Measurements from ENCODE around the gene SCT.

SCT gene

DNA sequence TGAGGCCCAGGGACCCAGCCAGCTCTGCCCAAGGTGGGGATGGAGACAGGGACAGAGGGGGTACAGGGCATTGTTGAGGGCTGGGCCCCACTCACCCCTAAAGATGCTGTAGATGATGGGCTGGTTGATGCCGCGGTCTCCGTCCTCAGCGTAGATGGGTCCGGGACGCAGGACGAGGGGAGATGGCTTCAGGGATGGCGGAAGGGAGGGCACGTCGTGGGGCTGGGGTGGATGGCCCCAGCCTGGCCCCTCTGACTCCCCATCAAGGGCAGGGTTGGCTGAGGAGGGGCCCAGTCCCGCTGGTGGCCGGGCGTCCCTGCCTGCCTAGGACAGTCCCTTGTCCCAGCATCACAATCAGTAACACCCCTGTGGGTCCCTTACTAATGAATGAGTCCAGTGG is 6.8 kb downstream of the SCT start:
- WGBS, 2 experiments (ENCODE audit: insufficient coverage in 2 of 2) = 97 to 98% methylated on average over 11 of the region's 13 CpGs
- Histone ChIP-seq H3K27ac (ENCODE audit: low read depth, low read length, severe bottlenecking) (no peak overlapping the region), H3K9me3 (ENCODE audit: control insufficient read depth, low read length) (no peaks in the 10 kb centered on the region), H3K4me3 (ENCODE audit: extremely low read depth, insufficient read depth, low read length, poor library complexity, severe bottlenecking) (no peak overlapping the region), H3K36me3 (ENCODE audit: control insufficient read depth, insufficient read depth, low read length) (peaks cover 5% of the 10 kb centered on the region), H3K4me1 (ENCODE audit: control insufficient read depth, insufficient read depth, low read length, poor library complexity, severe bottlenecking) (peaks cover 12% of the 10 kb centered on the region)

GRCh38 chr11:619628-620050 is 7.3 kb downstream of the SCT start:
- H3K36me3 ChIP-seq (ENCODE audit: control insufficient read depth, insufficient read depth, low read length) = peaks cover 5% of the 10 kb centered on the region
- H3K4me3 ChIP-seq (ENCODE audit: extremely low read depth, insufficient read depth, low read length, poor library complexity, severe bottlenecking) = no peak overlapping the region
- H3K4me1 ChIP-seq (ENCODE audit: control insufficient read depth, insufficient read depth, low read length, poor library complexity, severe bottlenecking) = peaks cover 16% of the 10 kb centered on the region
- H3K27ac ChIP-seq (ENCODE audit: low read depth, low read length, severe bottlenecking) = no peak overlapping the region
- no peaks in the 10 kb centered on the region for H3K9me3 ChIP-seq (ENCODE audit: control insufficient read depth, low read length)
- WGBS, 2 experiments (ENCODE audit: insufficient coverage in 2 of 2) = 95 to 99% methylated on average over 15 to 17 of the region's 22 CpGs

DNA sequence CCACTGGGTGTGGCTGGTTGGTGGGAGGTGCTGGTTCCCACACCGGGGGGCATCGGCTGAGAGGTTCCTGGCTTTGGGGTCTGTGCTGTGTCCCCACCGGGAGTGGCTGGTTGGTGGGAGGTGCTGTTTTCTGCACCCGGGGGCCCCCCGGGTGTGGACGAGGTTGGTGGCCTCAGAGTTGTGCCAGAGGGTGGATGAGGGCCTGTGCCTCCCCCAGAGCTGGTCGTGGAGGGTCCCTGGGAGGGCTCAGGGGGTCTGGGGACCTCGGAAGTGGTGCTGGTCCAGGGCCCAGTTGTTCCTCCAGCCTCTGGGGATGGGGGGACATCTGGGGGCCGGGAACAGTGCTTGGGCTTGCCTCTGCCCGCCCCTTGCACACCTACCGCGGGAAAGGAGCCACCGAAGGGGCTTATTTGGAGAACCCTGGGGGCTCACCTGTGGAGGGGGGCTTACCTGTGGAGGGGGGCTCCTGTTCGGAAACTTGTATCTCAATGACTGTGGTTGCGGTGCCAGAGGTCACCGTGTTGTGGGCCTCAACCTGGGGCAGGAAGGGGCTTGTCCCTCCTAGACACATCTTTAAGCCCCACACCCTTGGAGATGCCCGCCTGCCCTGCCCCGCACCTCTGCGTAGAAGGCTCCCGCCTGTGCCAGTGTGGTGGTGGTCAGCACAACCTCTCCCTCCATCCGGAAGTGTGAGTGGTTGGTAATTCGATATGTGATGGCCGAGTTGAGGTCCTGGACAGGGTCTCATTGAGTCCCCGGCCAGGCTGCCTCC is 7.9 kb downstream of the SCT start:
- WGBS, 2 experiments (ENCODE audit: insufficient coverage in 2 of 2) = 92 to 95% methylated on average over 9 to 18 of the region's 24 CpGs
- Histone ChIP-seq H3K27ac (ENCODE audit: low read depth, low read length, severe bottlenecking) (no peak overlapping the region), H3K9me3 (ENCODE audit: control insufficient read depth, low read length) (no peaks in the 10 kb centered on the region), H3K36me3 (ENCODE audit: control insufficient read depth, insufficient read depth, low read length) (peaks cover 7% of the 10 kb centered on the region), H3K4me3 (ENCODE audit: extremely low read depth, insufficient read depth, low read length, poor library complexity, severe bottlenecking) (no peak overlapping the region), H3K4me1 (ENCODE audit: control insufficient read depth, insufficient read depth, low read length, poor library complexity, severe bottlenecking) (peaks cover 16% of the 10 kb centered on the region)

DNA sequence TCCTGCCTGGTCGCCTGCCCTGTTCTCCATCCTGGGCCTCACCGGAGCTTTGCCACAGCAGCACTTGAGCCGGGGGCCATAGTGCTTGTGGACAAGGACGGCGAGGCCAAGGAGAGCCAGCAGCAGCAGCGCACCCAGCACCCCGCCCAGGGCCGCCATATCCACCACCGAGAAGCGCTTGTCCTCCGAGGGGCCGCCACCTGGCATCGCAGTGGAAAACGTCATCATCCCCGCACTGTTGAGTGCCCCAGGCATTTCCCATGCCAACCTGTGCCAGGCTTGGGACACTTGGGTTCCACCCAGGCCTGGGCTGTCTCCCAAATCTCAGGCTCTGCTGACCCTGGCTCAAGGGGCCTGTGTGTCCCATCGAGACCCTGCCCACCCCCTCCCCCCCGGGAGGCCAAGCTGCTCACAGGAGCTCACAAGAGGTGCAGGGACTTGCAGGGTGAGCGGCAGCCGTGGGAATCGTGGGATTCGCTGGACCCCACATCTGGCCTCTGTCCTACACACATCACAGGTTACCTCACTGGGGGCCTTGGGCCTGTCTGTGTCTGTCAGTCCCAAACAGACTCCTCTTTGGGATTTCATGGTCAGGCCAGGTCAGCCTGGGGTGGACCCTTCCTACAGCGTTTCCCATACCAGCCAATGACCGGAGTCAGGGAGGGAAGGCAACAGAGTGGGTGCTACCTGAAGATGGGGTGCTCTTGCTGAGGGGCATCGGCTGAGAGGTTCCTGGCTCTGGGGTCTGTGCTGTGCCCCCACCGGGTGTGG is 8.9 kb downstream of the SCT start:
- WGBS, 2 experiments (ENCODE audit: insufficient coverage in 2 of 2) = 96 to 98% methylated on average over 21 to 24 of the region's 25 CpGs
- no peak overlapping the region for H3K4me3 ChIP-seq (ENCODE audit: extremely low read depth, insufficient read depth, low read length, poor library complexity, severe bottlenecking)
- H3K4me1 ChIP-seq (ENCODE audit: control insufficient read depth, insufficient read depth, low read length, poor library complexity, severe bottlenecking) = peaks cover 16% of the 10 kb centered on the region
- H3K9me3 ChIP-seq (ENCODE audit: control insufficient read depth, low read length) = no peaks in the 10 kb centered on the region
- H3K36me3 ChIP-seq (ENCODE audit: control insufficient read depth, insufficient read depth, low read length) = peaks cover 14% of the 10 kb centered on the region
- no peak overlapping the region for H3K27ac ChIP-seq (ENCODE audit: low read depth, low read length, severe bottlenecking)

DNA sequence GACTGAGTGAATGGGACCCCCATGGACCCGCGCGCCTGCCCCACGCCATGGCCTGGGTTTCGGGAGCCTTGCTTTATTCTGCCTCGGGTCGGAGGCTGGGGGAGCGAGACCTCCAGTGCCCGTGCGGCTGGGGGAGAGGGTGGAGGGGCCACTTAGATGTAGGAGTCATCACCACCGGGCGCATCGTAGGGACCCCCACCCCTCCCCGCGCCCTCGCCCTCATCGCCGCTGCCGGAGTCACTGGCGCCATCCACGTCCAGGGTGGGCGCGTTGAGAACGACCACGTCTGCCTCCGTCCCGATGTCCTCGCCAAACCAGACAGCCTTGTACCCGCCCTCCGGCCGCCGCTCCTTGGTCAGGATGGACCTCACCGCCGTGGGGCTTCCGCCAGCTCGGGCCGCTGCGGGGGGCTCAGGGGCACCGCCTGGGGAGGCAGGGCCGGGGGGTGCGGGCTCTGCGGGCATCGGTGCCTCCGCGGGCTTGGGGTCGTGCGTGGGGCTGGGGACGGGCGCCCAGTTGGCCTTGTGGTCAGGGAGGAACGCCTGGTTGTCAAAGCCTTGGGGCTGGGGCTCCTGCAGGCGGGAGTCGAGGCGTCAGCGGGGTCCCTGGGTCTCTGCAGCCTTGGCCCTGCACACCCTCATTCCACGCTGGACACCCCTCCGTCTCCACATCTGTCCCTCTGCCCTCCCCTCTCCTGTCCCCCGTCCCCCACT is 9.6 kb downstream of the SCT start:
- 95 to 96% methylated on average over 48 to 56 of the region's 57 CpGs for WGBS, 2 experiments (ENCODE audit: insufficient coverage in 2 of 2)
- no peak overlapping the region for H3K4me3 ChIP-seq (ENCODE audit: extremely low read depth, insufficient read depth, low read length, poor library complexity, severe bottlenecking)
- peaks cover 19% of the 10 kb centered on the region for H3K4me1 ChIP-seq (ENCODE audit: control insufficient read depth, insufficient read depth, low read length, poor library complexity, severe bottlenecking)

DNA sequence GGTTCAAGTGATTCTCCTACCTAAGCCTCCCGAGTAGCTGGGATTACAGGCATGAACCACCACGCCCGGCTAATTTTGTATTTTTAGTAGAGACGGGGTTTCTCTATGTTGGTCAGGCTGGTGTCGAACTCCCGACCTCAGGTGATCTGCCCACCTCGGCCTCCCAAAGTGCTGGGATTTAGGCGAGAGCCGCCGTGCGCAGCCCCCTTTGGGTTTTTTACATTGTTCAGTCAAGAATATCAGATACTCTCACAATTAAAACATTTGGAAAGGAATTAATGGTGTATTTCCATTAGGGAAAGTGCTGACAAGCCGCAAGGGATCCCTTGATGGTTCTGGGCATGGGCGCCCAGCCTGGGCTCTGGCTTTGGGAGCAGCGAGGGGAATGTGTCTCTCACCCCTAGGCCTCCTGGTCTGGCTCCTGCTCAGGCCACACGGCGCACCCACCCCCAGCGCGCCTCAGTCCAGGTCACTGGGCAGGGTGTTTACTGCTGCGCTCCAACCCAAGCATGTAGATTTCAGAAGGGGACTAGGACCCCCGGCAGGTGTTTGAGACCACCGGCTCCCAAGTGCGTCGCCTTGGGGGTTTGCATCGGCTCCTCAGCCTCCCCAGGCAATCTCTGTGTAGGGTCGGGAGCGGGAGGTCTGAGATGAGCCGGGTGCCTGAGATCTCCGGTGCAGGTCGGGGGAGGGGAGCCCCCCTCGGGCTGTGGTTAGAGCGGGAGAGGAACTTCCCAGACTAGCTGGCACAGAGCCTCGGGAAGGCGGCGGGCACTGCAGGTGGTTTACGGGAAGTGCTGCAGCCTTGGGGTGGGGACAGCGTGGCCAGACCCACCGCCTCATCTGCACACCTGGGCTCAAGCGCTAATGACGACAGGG is 10.4 kb downstream of the SCT start:
- Histone ChIP-seq H3K4me3 (ENCODE audit: extremely low read depth, insufficient read depth, low read length, poor library complexity, severe bottlenecking) (peak overlapping the region; percentile 58), H3K9me3 (ENCODE audit: control insufficient read depth, low read length) (no peaks in the 10 kb centered on the region), H3K4me1 (ENCODE audit: control insufficient read depth, insufficient read depth, low read length, poor library complexity, severe bottlenecking) (peaks cover 19% of the 10 kb centered on the region), H3K36me3 (ENCODE audit: control insufficient read depth, insufficient read depth, low read length) (peaks cover 29% of the 10 kb centered on the region), H3K27ac (ENCODE audit: low read depth, low read length, severe bottlenecking) (no peak overlapping the region)
- 95 to 96% methylated on average over 33 to 35 of the region's 39 CpGs for WGBS, 2 experiments (ENCODE audit: insufficient coverage in 2 of 2)

More for the DNA sequence above, 9.6 kb downstream of the SCT start:
- no peak overlapping the region for H3K27ac ChIP-seq (ENCODE audit: low read depth, low read length, severe bottlenecking)
- H3K36me3 ChIP-seq (ENCODE audit: control insufficient read depth, insufficient read depth, low read length) = peaks cover 22% of the 10 kb centered on the region
- H3K9me3 ChIP-seq (ENCODE audit: control insufficient read depth, low read length) = no peaks in the 10 kb centered on the region

DNA sequence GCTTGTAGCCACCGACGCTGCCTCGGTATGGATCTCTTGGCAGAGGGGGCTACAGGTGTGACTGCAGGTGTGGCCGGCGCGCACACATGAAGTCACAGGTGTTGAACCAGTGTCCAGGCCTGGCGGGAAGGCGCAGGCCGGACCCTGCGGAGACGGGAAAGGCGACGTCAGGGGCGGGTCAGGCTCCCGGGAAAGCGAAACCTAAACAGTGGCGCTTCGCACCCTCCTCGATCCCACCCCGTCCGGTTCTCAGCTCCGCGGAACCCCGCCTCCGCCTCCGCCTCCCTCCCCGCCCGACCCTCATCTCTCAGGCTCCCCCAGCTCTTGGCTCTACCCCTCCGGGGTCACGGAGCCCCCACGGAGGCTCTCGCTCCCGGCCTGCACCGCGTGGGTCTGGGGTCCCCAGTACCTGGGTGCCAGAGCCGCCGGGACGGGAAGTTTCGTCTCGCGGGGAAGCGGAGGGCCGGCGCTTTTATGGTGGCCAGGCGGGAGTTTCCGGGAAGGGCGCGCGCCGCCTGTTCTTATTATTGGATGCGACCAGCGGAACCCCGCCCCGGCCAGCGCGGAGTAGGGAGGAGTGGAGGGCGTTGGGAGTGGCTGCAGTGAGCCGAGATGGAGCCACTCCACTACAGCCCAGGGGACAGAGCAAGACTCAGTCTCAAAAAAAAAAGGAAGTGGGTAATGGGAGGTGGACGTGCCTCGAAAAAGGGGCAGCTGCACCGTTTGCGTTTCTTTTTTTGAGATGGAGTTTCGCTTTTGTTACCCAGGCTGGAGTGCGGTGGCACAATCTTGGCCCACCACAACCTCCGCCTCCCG is 11.3 kb downstream of the SCT start, which contains the start of gene IRF7:
IRF7 (minus strand) TSS at position 447 of the 816 bp plus-strand sequence. CDS start 586 bp downstream, outside the sequence.
- H3K4me1 ChIP-seq (ENCODE audit: control insufficient read depth, insufficient read depth, low read length, poor library complexity, severe bottlenecking) = peaks cover 19% of the 10 kb centered on the region

DNA sequence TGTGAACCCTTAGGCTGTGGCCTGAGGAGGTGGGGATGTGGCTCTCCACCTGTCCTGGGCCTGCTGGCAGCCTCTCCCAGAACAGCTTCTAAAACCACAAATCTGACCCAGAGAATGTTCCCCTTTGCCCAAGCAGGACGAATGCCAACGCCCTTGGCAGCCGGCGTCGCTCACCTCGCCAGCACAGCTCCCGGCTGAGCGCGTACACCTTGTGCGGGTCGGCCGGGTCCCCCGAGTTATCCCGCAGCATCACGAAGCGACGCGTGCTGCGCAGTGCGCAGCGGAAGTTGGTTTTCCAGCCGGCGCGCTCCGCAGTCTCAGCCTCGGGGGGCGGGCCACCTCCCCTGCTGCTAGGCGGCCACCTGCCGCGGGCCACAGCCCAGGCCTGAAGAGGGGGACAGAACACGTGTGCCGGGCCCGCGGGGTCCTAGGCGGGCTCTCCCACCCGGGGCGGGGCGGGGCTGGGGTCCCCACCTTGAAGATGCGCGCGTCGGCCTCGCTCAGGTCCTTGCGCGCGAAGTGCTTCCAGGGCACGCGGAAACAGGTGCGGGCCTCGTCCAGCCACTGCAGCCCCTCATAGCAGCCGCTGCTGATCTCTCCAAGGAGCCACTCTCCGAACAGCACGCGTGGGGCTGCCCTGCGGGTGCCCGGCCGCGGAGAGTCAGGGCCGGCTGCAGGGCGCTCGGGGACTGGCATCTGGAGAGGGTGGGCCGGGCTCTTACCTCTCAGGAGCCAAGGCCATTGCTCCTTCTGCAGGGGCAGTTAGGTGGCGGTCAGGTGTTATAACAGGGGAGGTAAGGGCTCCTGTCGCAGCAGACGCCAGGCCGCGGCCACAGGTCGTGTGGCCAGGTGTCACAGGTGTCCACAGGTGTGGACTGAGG is 12.1 kb downstream of the SCT start:
- 93 to 94% methylated on average over 63 to 66 of the region's 68 CpGs for WGBS, 2 experiments (ENCODE audit: insufficient coverage in 2 of 2)
- Histone ChIP-seq H3K36me3 (ENCODE audit: control insufficient read depth, insufficient read depth, low read length) (peaks cover 45% of the 10 kb centered on the region), H3K9me3 (ENCODE audit: control insufficient read depth, low read length) (no peaks in the 10 kb centered on the region), H3K4me1 (ENCODE audit: control insufficient read depth, insufficient read depth, low read length, poor library complexity, severe bottlenecking) (peaks cover 19% of the 10 kb centered on the region), H3K27ac (ENCODE audit: low read depth, low read length, severe bottlenecking) (peak overlapping the region; percentile 87), H3K4me3 (ENCODE audit: extremely low read depth, insufficient read depth, low read length, poor library complexity, severe bottlenecking) (peak overlapping the region; percentile 58)

More for the DNA sequence above, 11.3 kb downstream of the SCT start, which contains the start of gene IRF7:
- WGBS, 2 experiments (ENCODE audit: insufficient coverage in 2 of 2) = 11 to 12% methylated on average over 46 to 56 of the region's 66 CpGs
- Histone ChIP-seq H3K36me3 (ENCODE audit: control insufficient read depth, insufficient read depth, low read length) (peaks cover 37% of the 10 kb centered on the region), H3K27ac (ENCODE audit: low read depth, low read length, severe bottlenecking) (peak within 1 kb of the TSS; percentile 87), H3K4me3 (ENCODE audit: extremely low read depth, insufficient read depth, low read length, poor library complexity, severe bottlenecking) (peak within 1 kb of the TSS; percentile 58), H3K9me3 (ENCODE audit: control insufficient read depth, low read length) (no peaks in the 10 kb centered on the region)
